ENCODE data around the gene NPY2R. TPM values are rescaled to one million over a fixed set of nuclear protein-coding genes. Genes with fewer than 3 reads are reported as not detected.

Gene NPY2R
- polyA plus RNA-seq, 6 donors from 2014 or later, result not detected

Other genes starting within 250 kb of the NPY2R start
- gene MAP9, start 168.3 kb downstream of the NPY2R start, polyA plus RNA-seq (ENCODE audit: low read depth in 6 of 6), result 10 to 100 TPM in 2 of 6 donors, 1 to 10 TPM in 4; 4.3 to 13.7 (median 7.8) TPM